Subcutaneous adipose tissue (tissue), 4 donors: ENCODE data around the gene HRH4. TPM values are rescaled to one million over a fixed set of nuclear protein-coding genes. Genes with fewer than 3 reads are reported as not detected.

Experiments
- CTCF ChIP-seq: fragments of 450-650 bp; IDR thresholded peaks from one replicate; pipeline ENCODE4 v1.5.1; 2016; ENCODE audit warnings: low read depth, mild to moderate bottlenecking, control low read depth, antibody characterized with exemption, moderate library complexity
- total RNA-seq, 4 donors: library from RNA; depleted of rRNA; stranded (reverse); fragments of >200 nt; gene quantifications; one replicate each; pipeline ENCODE4 v1.1.0, GENCODE V29; 2016

Gene HRH4
- total RNA-seq, 4 donors from 2014 or later, result 0.44 to 0.68 TPM; not detected in 2

GRCh38 chr18:24446453-24446852, 14.0 kb upstream of the HRH4 start:
- no peak for TF ChIP-seq CTCF

- TF ChIP-seq CTCF, result no peak
Observed at GRCh38 chr18:24446953-24447538, 13.4 kb upstream of the HRH4 start.

GRCh38 chr18:24447961-24448360, 12.5 kb upstream of the HRH4 start:
- no peak for TF ChIP-seq CTCF

- TF ChIP-seq CTCF, result no peak
Observed at GRCh38 chr18:24456549-24456948, 3.9 kb upstream of the HRH4 start.

GRCh38 chr18:24459772-24460171, 665 bp upstream of the HRH4 start:
- no peak for TF ChIP-seq CTCF

GRCh38 chr18:24461996-24462395, 1.6 kb downstream of the HRH4 start:
- TF ChIP-seq CTCF, result no peak

- TF ChIP-seq CTCF, result no peak
Observed at GRCh38 chr18:24462838-24463775, 2.7 kb downstream of the HRH4 start.
